Endothelial cell of umbilical vein (primary cell): ENCODE results near the gene ADGB. TPM values are rescaled to one million over a fixed set of nuclear protein-coding genes. Genes with fewer than 3 reads are reported as not detected.

ENCODE experiments used
- Bru-seq: library from RNA; stranded (reverse); fragments of 400-500 nt; gene quantifications from one replicate; lab custom pipeline; 2021; lab: Mats Ljungman, UMichigan
- BruChase-seq, 2 experiments: library from RNA; stranded (reverse); fragments of 400-500 nt; gene quantifications; one replicate each; lab custom pipeline; 2021; lab: Mats Ljungman, UMichigan
- BruUV-seq: library from RNA; stranded (reverse); fragments of 400-500 nt; replicated peaks from 2 replicates; lab custom pipeline; 2021; lab: Mats Ljungman, UMichigan
- CTCF ChIA-PET: fragments of 300-600, 350-600 bp; sonication (Branson Sonifier 250); formaldehyde crosslinking; loops from one replicate; lab custom pipeline; 2021; ENCODE audit warnings: antibody characterized with exemption, inconsistent platforms; lab: Charles Lee
- POLR2A ChIA-PET: fragments of 300-600, 350-600 bp; sonication (Branson Sonifier 250); formaldehyde crosslinking; loops from one replicate; lab custom pipeline; 2021; ENCODE audit warnings: antibody characterized with exemption, inconsistent platforms; lab: Charles Lee
- DNase-seq: peaks from one replicate; pipeline ENCODE4 v3.0.0-alpha.2; 2011; ENCODE audit warnings: low read depth, low spot score
- FAIRE-seq: peaks from 2 replicates; lab custom pipeline; 2011; peaks lifted over from hg19 to GRCh38; lab: Jason Lieb, UNC
- H2AFZ ChIP-seq: 2 replicates; pipeline ENCODE4 v1.6.0; 2012; ENCODE audit warnings: low read depth, low read length, control low read depth, inconsistent platforms
- H3K27ac ChIP-seq: 2 replicates; pipeline ENCODE4 v1.5.1; 2011; ENCODE audit warnings: low read depth, mild to moderate bottlenecking, control low read depth, low read length, moderate library complexity; ENCODE audit not compliant: insufficient read depth
- H3K27me3 ChIP-seq, 2 experiments: 2 replicates each; pipeline versions ENCODE4 v1.6.0 to v1.6.1; 2011; ENCODE audit warnings: low read length in 2 of 2, mixed read lengths in 1 of 2; ENCODE audit not compliant: control insufficient read depth in 2 of 2, insufficient read depth in 2 of 2
- H3K36me3 ChIP-seq, 2 experiments: 2 replicates in 1 of 2; 3 replicates in 1 of 2; pipeline ENCODE4 v1.5.1; 2011; ENCODE audit warnings: low read length in 2 of 2, mild to moderate bottlenecking in 1 of 2, moderate library complexity in 1 of 2; ENCODE audit not compliant: control insufficient read depth in 2 of 2, insufficient read depth in 2 of 2; ENCODE audit errors: extremely low read depth in 1 of 2
- H3K4me1 ChIP-seq: 3 replicates; pipeline ENCODE4 v1.5.1; 2011; ENCODE audit warnings: mild to moderate bottlenecking, low read length; ENCODE audit not compliant: control insufficient read depth, insufficient read depth; ENCODE audit errors: extremely low read depth
- H3K4me2 ChIP-seq: 2 replicates; pipeline ENCODE4 v1.6.1; 2011; ENCODE audit warnings: low read length, control low read depth, mixed read lengths; ENCODE audit not compliant: insufficient read depth
- H3K4me3 ChIP-seq, 3 experiments: fragments of 200-600 bp in 1 of 3; sonication (generic), shearing (Covaris generic) in 1 of 3; replicated peaks in 1 of 3; 2 replicates each; pipeline ENCODE4 v1.5.1; 2011 to 2016; ENCODE audit warnings: control low read depth in 3 of 3, low read length in 3 of 3, mild to moderate bottlenecking in 2 of 3, inconsistent platforms in 1 of 3, low read depth in 1 of 3, moderate library complexity in 1 of 3; ENCODE audit not compliant: insufficient read depth in 1 of 3
- H3K79me2 ChIP-seq: 2 replicates; pipeline ENCODE4 v1.6.0; 2012; ENCODE audit warnings: low read length, inconsistent platforms; ENCODE audit not compliant: control insufficient read depth, insufficient read depth
- H3K9ac ChIP-seq: replicated peaks from 2 replicates; pipeline ENCODE3; 2011; ENCODE audit warnings: low read length, control low read depth; ENCODE audit not compliant: insufficient read depth; ENCODE audit errors: extremely low read depth
- H3K9me1 ChIP-seq: replicated peaks from 3 replicates; pipeline ENCODE4 v1.6.0; 2011; ENCODE audit warnings: mild to moderate bottlenecking, low read length; ENCODE audit not compliant: control insufficient read depth, insufficient read depth; ENCODE audit errors: extremely low read depth
- H3K9me3 ChIP-seq: replicated peaks from 2 replicates; pipeline ENCODE4 v1.5.1; 2012; ENCODE audit warnings: low read length, inconsistent platforms; ENCODE audit not compliant: control insufficient read depth, insufficient read depth
- H4K20me1 ChIP-seq: replicated peaks from 2 replicates; pipeline ENCODE3; 2011; ENCODE audit warnings: mild to moderate bottlenecking, low read length; ENCODE audit not compliant: control insufficient read depth, insufficient read depth; ENCODE audit errors: extremely low read depth
- CTCF ChIP-seq, 2 donors: IDR thresholded peaks; 1 replicate in 1 of 2; 2 replicates in 1 of 2; pipeline ENCODE4 v1.5.1; 2011; ENCODE audit warnings: low read length in 2 of 2, mild to moderate bottlenecking in 2 of 2, moderate library complexity in 2 of 2, control low read depth in 1 of 2, inconsistent platforms in 1 of 2, low read depth in 1 of 2; ENCODE audit not compliant: insufficient read depth in 1 of 2; ENCODE audit errors: extremely low read depth in 1 of 2
- EZH2 ChIP-seq: IDR thresholded peaks from 2 replicates; pipeline ENCODE4 v1.6.1; 2012; ENCODE audit warnings: borderline replicate concordance, low read depth, mild to moderate bottlenecking, moderate library complexity, low read length, inconsistent platforms; ENCODE audit not compliant: severe bottlenecking
- FOS ChIP-seq: IDR thresholded peaks from 2 replicates; pipeline ENCODE4 v1.6.1; 2011; ENCODE audit warnings: mild to moderate bottlenecking, low read length, moderate library complexity, borderline replicate concordance; ENCODE audit not compliant: insufficient read depth
- GATA2 ChIP-seq: IDR thresholded peaks from 2 replicates; pipeline ENCODE4 v1.7.0; 2011; ENCODE audit warnings: low read depth, mild to moderate bottlenecking, moderate library complexity, mixed read lengths, low read length; ENCODE audit not compliant: insufficient read length, insufficient read depth
- JUN ChIP-seq: IDR thresholded peaks from 2 replicates; pipeline ENCODE4 v1.6.1; 2011; ENCODE audit warnings: borderline replicate concordance, low read depth; ENCODE audit not compliant: insufficient read length, insufficient read depth
- MAX ChIP-seq: IDR thresholded peaks from 2 replicates; pipeline ENCODE4 v1.6.1; 2011; ENCODE audit not compliant: insufficient read depth, insufficient read length
- MYC ChIP-seq: IDR thresholded peaks from one replicate; pipeline ENCODE4 v1.6.1; 2011; ENCODE audit warnings: mild to moderate bottlenecking, low read depth, low read length
- POLR2A ChIP-seq: IDR thresholded peaks from 2 replicates; pipeline ENCODE4 v1.6.1; 2012; ENCODE audit warnings: low read depth, mild to moderate bottlenecking, control low read depth, low read length
- POLR2AphosphoS5 ChIP-seq: IDR thresholded peaks from 2 replicates; pipeline ENCODE4 v1.6.1; 2012; ENCODE audit warnings: low read depth, mild to moderate bottlenecking, control low read depth, low read length, moderate library complexity; ENCODE audit not compliant: insufficient read depth
- dilution Hi-C: fragments of 300-500 bp; cut with MboI; formaldehyde crosslinking; loops from one replicate; pipeline ENCODE4 v1.15.0; 2019; ENCODE audit warnings: low sequenced_read_pairs; ENCODE audit not compliant: extremely low pct_ligation_motif_present
- intact Hi-C: fragments of 100-400 bp; cut with micrococcal nuclease; formaldehyde crosslinking; loops from one replicate; pipeline ENCODE4 v1.10.0; 2022
- long read RNA-seq: library from polyadenylated mRNA; stranded (forward); transcript quantifications from one replicate; pipeline ENCODE4 v2.0.0, GENCODE V29; 2021
- polyA minus RNA-seq, 3 experiments: library from RNA; depleted of rRNA, polyadenylated mRNA; stranded (reverse); fragments of >200 nt; gene quantifications; 1 replicate in 1 of 3; 2 replicates in 2 of 3; pipeline ENCODE4 v1.2.3, GENCODE V29; 2011
- polyA plus RNA-seq, 4 experiments: library from polyadenylated mRNA; depleted of rRNA in 3 of 4; stranded (reverse) in 3 of 4; unstranded in 1 of 4; fragments of >200 nt; gene quantifications; 2 replicates each; pipeline versions ENCODE4 v1.2.1 to v1.2.3, GENCODE V29; 2011 to 2012; ENCODE audit warnings: missing spikeins in 1 of 4
- total RNA-seq: library from RNA; stranded (reverse); gene quantifications from 2 replicates; pipeline ENCODE4 v1.2.3, GENCODE V29; 2021

Gene ADGB
- total RNA-seq (not detected in 2 replicates), polyA plus RNA-seq (not detected in 2 replicates), polyA minus RNA-seq (not detected in 2 replicates), Bru-seq, nascent RNA (percentile 1 among the genes with signal in this experiment), BruChase-seq, experiment 1, labeled RNA remaining after a 6-hour chase (percentile 1 among the genes with signal in this experiment), BruChase-seq, experiment 2, labeled RNA remaining after a 2-hour chase (percentile 2 among the genes with signal in this experiment)
- polyA plus RNA-seq (2011; cell fraction: cytosol; rRNA removed) = not detected in 2 replicates
- not detected in 2 replicates for polyA plus RNA-seq (2011; cell fraction: nucleus; rRNA removed)
- not detected in 2 replicates for polyA plus RNA-seq (2012)
- polyA minus RNA-seq (2011; cell fraction: cytosol; rRNA and poly(A)+ RNA removed) = not detected
- not detected in 2 replicates for polyA minus RNA-seq (2011; cell fraction: nucleus; rRNA and poly(A)+ RNA removed)
- long read RNA-seq = 0 reads

DNA sequence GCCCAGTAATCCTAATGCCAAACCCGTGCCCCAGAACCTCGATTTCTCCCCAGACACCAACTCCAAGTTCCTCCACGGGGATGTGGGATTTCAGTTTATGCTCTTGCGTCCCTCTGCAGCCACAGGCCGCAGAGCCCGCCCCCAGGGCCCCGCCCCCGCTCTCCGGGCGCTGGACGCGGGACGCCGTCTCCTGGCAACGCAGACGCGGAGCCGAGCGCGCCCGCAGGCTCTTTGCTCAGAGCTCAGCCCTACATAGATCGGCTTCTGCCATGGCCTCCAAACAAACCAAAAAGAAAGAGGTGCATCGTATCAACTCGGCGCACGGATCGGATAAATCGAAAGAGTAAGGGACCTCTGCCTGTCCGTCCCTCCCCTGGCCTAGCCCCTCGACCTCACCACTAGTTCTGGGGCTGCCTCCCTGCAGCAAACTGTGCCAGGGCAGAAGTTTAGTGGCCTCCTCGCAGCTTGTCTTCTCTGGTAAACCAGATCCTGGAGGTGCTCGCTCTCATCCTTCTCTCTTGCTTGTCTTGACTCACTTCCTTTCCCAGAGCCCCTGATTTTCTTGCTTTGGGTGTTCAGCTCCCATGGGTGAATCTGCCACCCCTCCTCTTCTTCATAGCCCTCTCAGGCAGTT is at the start of gene ADGB:
Gene ADGB, plus strand, starts transcription at position 201 of the 634 bp plus-strand sequence. Its CDS starts 69 bp downstream, at position 270.
- FAIRE-seq = no peak
- Histone ChIP-seq H3K9me3 (no peaks in the 10 kb centered on the region), H4K20me1 (no peaks in the 10 kb centered on the region), H2AFZ (peak within 1 kb of the TSS; percentile 39), H3K9ac (no peak within 1 kb of the TSS), H3K27me3 (peaks cover 4 to 5% of the 10 kb centered on the region in 2 experiments), H3K36me3 (no peaks in the 10 kb centered on the region), H3K9me1 (no peaks in the 10 kb centered on the region), H3K4me2 (peak within 1 kb of the TSS; percentile 39), H3K4me3 (peak within 1 kb of the TSS in 2 of 3 experiments; percentile 21 to 27), H3K27ac (no peak within 1 kb of the TSS), H3K4me1 (no peaks in the 10 kb centered on the region), H3K79me2 (no peaks in the 10 kb centered on the region)
- TF ChIP-seq MYC (no peak), GATA2 (no peak), POLR2A (no peak), POLR2AphosphoS5 (no peak), EZH2 (no peak), MAX (no peak), JUN (no peak), FOS (no peak), CTCF (IDR thresholded peaks at IDR 0.05; ENCODE audit: extremely low read depth in 1 of 2, insufficient read depth in 1 of 2, low read depth in 1 of 2, low read length in 2 of 2) (no peak)
- DNase-seq = peak; percentile 46
- BruUV-seq = no TSS peak
- intact Hi-C loops (loop anchor here (2.0 kb wide), 1 partner anchor 54 kb away; no protein-coding TSS in a partner anchor), dilution Hi-C loops (no loop called here)
- ChIA-PET POLR2A (no interaction called here), CTCF (no interaction called here)
